ENCODE measurements around the gene SMARCAL1. TPM values are rescaled to one million over a fixed set of nuclear protein-coding genes. Genes with fewer than 3 reads are reported as not detected.

SMARCAL1 gene
- total and polyA plus RNA-seq, 2 experiments from 2014 or later, result 19.2 to 28.7 TPM

- no peak overlapping the region for H3K27ac ChIP-seq
- H3K36me3 ChIP-seq, result peaks cover 38% of the 10 kb centered on the region
- no peak for DNase-seq (ENCODE audit: low read depth in 1 of 2, low spot score in 1 of 2)
- H3K4me3 ChIP-seq, result no peak overlapping the region
- H3K9me3 ChIP-seq (ENCODE audit: low read depth), result no peaks in the 10 kb centered on the region
- H3K4me1 ChIP-seq (ENCODE audit: low read depth), result peaks cover 35% of the 10 kb centered on the region
- H3K27me3 ChIP-seq, result no peaks in the 10 kb centered on the region
- no peak for TF ChIP-seq CTCF (IDR thresholded peaks at IDR 0.05; ENCODE audit: low read depth, low read length)
These were observed 12.9 kb downstream of the SMARCAL1 start for GRCh38 chr2:216425008-216425787.

- Histone ChIP-seq H3K27me3 (no peaks in the 10 kb centered on the region), H3K9me3 (ENCODE audit: low read depth) (no peaks in the 10 kb centered on the region), H3K4me3 (no peak overlapping the region), H3K4me1 (ENCODE audit: low read depth) (peaks cover 35% of the 10 kb centered on the region), H3K36me3 (peaks cover 27% of the 10 kb centered on the region), H3K27ac (peak overlapping the region; percentile 38)
- peak in 1 of 2 donors; percentile 15 for DNase-seq (ENCODE audit: low read depth in 1 of 2, low spot score in 1 of 2)
- no peak for TF ChIP-seq CTCF (IDR thresholded peaks at IDR 0.05; ENCODE audit: low read depth, low read length)
These were observed 14.0 kb downstream of the SMARCAL1 start for GRCh38 chr2:216426166-216426777.

- peak in 1 of 2 donors; percentile 38 for DNase-seq (ENCODE audit: low read depth in 1 of 2, low spot score in 1 of 2)
- Histone ChIP-seq H3K9me3 (ENCODE audit: low read depth) (no peaks in the 10 kb centered on the region), H3K4me1 (ENCODE audit: low read depth) (peaks cover 35% of the 10 kb centered on the region), H3K27me3 (no peaks in the 10 kb centered on the region), H3K36me3 (peaks cover 23% of the 10 kb centered on the region), H3K27ac (peak overlapping the region; percentile 38), H3K4me3 (no peak overlapping the region)
- no peak for TF ChIP-seq CTCF (IDR thresholded peaks at IDR 0.05; ENCODE audit: low read depth, low read length)
These were observed 14.7 kb downstream of the SMARCAL1 start for GRCh38 chr2:216426938-216427337.

GRCh38 chr2:216428618-216429350 is 16.5 kb downstream of the SMARCAL1 start:
- TF ChIP-seq CTCF (IDR thresholded peaks at IDR 0.05; ENCODE audit: low read depth, low read length), result no peak
- peaks cover 35% of the 10 kb centered on the region for H3K4me1 ChIP-seq (ENCODE audit: low read depth)
- no peak for DNase-seq (ENCODE audit: low read depth in 1 of 2, low spot score in 1 of 2)
- peaks cover 24% of the 10 kb centered on the region for H3K36me3 ChIP-seq
- H3K9me3 ChIP-seq (ENCODE audit: low read depth), result no peaks in the 10 kb centered on the region
- H3K27ac ChIP-seq, result peak overlapping the region; percentile 50
- no peak overlapping the region for H3K4me3 ChIP-seq
- no peaks in the 10 kb centered on the region for H3K27me3 ChIP-seq

GRCh38 chr2:216429428-216429827 is 17.1 kb downstream of the SMARCAL1 start:
- H3K27ac ChIP-seq, result no peak overlapping the region
- H3K36me3 ChIP-seq, result peaks cover 27% of the 10 kb centered on the region
- no peak for DNase-seq (ENCODE audit: low read depth in 1 of 2, low spot score in 1 of 2)
- H3K4me1 ChIP-seq (ENCODE audit: low read depth), result peaks cover 35% of the 10 kb centered on the region
- H3K4me3 ChIP-seq, result no peak overlapping the region
- no peaks in the 10 kb centered on the region for H3K9me3 ChIP-seq (ENCODE audit: low read depth)
- TF ChIP-seq CTCF (IDR thresholded peaks at IDR 0.05; ENCODE audit: low read depth, low read length), result no peak
- no peaks in the 10 kb centered on the region for H3K27me3 ChIP-seq
